Spleen (tissue), 11 donors: ENCODE data around the gene RSPO3. TPM values are rescaled to one million over a fixed set of nuclear protein-coding genes. Genes with fewer than 3 reads are reported as not detected.

Experiments
- DNase-seq: peaks from one replicate; pipeline ENCODE4 v3.0.0-alpha.2; 2020
- H3K27ac ChIP-seq, 8 donors: fragments of 200-600 bp; sonication (generic) in 7 of 8; 1 replicate in 4 of 8; 2 replicates in 4 of 8; pipeline versions ENCODE4 v1.5.0 to v1.8.0; 2016 to 2021; ENCODE audit warnings: inconsistent platforms in 4 of 8, mild to moderate bottlenecking in 4 of 8, moderate library complexity in 1 of 8
- H3K27me3 ChIP-seq, 7 donors: fragments of 200-600 bp; sonication (generic) in 6 of 7; replicated peaks in 1 of 7; 1 replicate in 4 of 7; 2 replicates in 3 of 7; pipeline versions ENCODE4 v1.5.0 to v1.8.0; 2016 to 2021; ENCODE audit warnings: inconsistent platforms in 3 of 7, mild to moderate bottlenecking in 1 of 7
- H3K36me3 ChIP-seq, 6 donors: fragments of 200-600 bp; sonication (generic) in 5 of 6; 1 replicate in 4 of 6; 2 replicates in 2 of 6; pipeline versions ENCODE4 v1.5.0 to v1.8.0; 2016 to 2021; ENCODE audit warnings: inconsistent platforms in 2 of 6
- H3K4me1 ChIP-seq, 6 donors: fragments of 200-600 bp; sonication (generic) in 5 of 6; 1 replicate in 3 of 6; 2 replicates in 3 of 6; pipeline versions ENCODE4 v1.5.0 to v1.8.0; 2016 to 2021; ENCODE audit warnings: inconsistent platforms in 3 of 6
- H3K4me3 ChIP-seq, 8 donors: fragments of 200-600 bp; sonication (generic) in 7 of 8; 1 replicate in 4 of 8; 2 replicates in 4 of 8; pipeline versions ENCODE4 v1.5.0 to v1.8.0; 2016 to 2021; ENCODE audit warnings: inconsistent platforms in 4 of 8, mild to moderate bottlenecking in 4 of 8, moderate library complexity in 2 of 8
- H3K9me3 ChIP-seq, 8 donors: fragments of 200-600 bp; sonication (generic) in 7 of 8; 1 replicate in 4 of 8; 2 replicates in 4 of 8; pipeline versions ENCODE4 v1.5.0 to v1.8.0; 2016 to 2021; ENCODE audit warnings: inconsistent platforms in 4 of 8
- CTCF ChIP-seq, 11 experiments: fragments of 200-600 bp in 7 of 11; fragments of 450-650 bp in 4 of 11; sonication (generic) in 4 of 11; IDR thresholded peaks in 8 of 11; conservative IDR thresholded peaks in 3 of 11; 1 replicate in 7 of 11; 2 replicates in 4 of 11; pipeline versions ENCODE4 v1.4.0 to v1.8.0; 2016 to 2021; ENCODE audit warnings: antibody characterized with exemption in 11 of 11, inconsistent platforms in 4 of 11, mild to moderate bottlenecking in 1 of 11
- POLR2A ChIP-seq, 3 donors: fragments of 450-650 bp; IDR thresholded peaks; one replicate each; pipeline ENCODE4 v1.5.1; 2017; ENCODE audit warnings: antibody characterized with exemption in 3 of 3, mild to moderate bottlenecking in 1 of 3
- POLR2AphosphoS5 ChIP-seq, 3 donors: sonication (generic); formaldehyde crosslinking; IDR thresholded peaks; one replicate each; pipeline ENCODE4 v1.5.1; 2017; ENCODE audit warnings: antibody characterized with exemption in 3 of 3
- WGBS, 5 donors: extraction: QIAGEN DNeasy Blood & Tissue Kit in 3 of 5; methylation state at CpG; one replicate each; pipeline versions ENCODE4 v1.1.5 to v1.1.7; 2013 to 2018; 5-methylcytosine and 5-hydroxymethylcytosine counted together
- intact Hi-C: fragments of 100-400 bp; cut with DNase I; formaldehyde crosslinking; loops from one replicate; pipeline ENCODE4 v1.15.0; 2023; ENCODE audit warnings: low total_unique reads
- polyA plus RNA-seq, 3 donors: library from polyadenylated mRNA; stranded (reverse); fragments of 200-250 nt; gene quantifications; one replicate each; pipeline ENCODE4 v1.2.1, GENCODE V29; 2013
- total RNA-seq, 7 donors: library from RNA; depleted of rRNA in 3 of 7; stranded (reverse); fragments of >200 nt in 3 of 7; fragmentation: NEBNext Ultra II Directional in 4 of 7; extraction: Animal tissue kit (Norgen Biotek cat#: 25700) in 4 of 7; gene quantifications; one replicate each; pipeline versions ENCODE4 v1.1.0 to v1.2.1, GENCODE V29; 2016 to 2021
- donor health status: healthy with polysubstance abuse.
- donor health status: DM: no; HTN: no; CAD: no; lungs with moderate emphysema.
- donor health status: DM: no; HTN: no; CAD: no.
- donor health status: Bipolar disorder and iron deficiency.
- donor health status: healthy.
- donor health status: DM: no; HTN: no; CAD: no.
- donor health status: DM: yes; HTN: yes; CAD: no.

The RSPO3 gene
- total and polyA plus RNA-seq, 10 donors: 0.65 to 8.2 (median 1.5) TPM; not detected in 1

GRCh38 chr6:127188744-127189143 is 70.3 kb downstream of the RSPO3 start:
- WGBS, 5 donors: 50 to 81% (median 76%) methylated on average over 1 of the region's 1 CpG
- Histone ChIP-seq H3K4me1 (peaks cover 0 to 14% (median 3%) of the 10 kb centered on the region in 6 donors), H3K27me3 (no peaks in the 10 kb centered on the region), H3K9me3 (no peaks in the 10 kb centered on the region), H3K36me3 (no peaks in the 10 kb centered on the region), H3K4me3 (no peak overlapping the region), H3K27ac (no peak overlapping the region)
- no peak for DNase-seq
- intact Hi-C loops: no loop called here
- TF ChIP-seq CTCF (IDR thresholded peaks at IDR 0.05 in 8 of 11, conservative IDR thresholded peaks at IDR 0.05 in 3 of 11) (no peak), POLR2AphosphoS5 (IDR thresholded peaks at IDR 0.05) (no peak), POLR2A (IDR thresholded peaks at IDR 0.05) (no peak)

GRCh38 chr6:127190552-127190951 is 72.1 kb downstream of the RSPO3 start:
- intact Hi-C loops: no loop called here
- no peak for TF ChIP-seq POLR2AphosphoS5 (IDR thresholded peaks at IDR 0.05)
- peak in 3 of 11 experiments; percentile 7 to 23 (median 12) for TF ChIP-seq CTCF (IDR thresholded peaks at IDR 0.05 in 8 of 11, conservative IDR thresholded peaks at IDR 0.05 in 3 of 11)
- Histone ChIP-seq H3K4me3 (no peak overlapping the region), H3K27me3 (no peaks in the 10 kb centered on the region), H3K9me3 (no peaks in the 10 kb centered on the region), H3K36me3 (no peaks in the 10 kb centered on the region), H3K4me1 (peaks cover 0 to 14% (median 3%) of the 10 kb centered on the region in 6 donors), H3K27ac (no peak overlapping the region)
- DNase-seq: no peak
- 29 to 38% (median 32%) methylated on average over 2 of the region's 2 CpGs for WGBS, 5 donors

GRCh38 chr6:127191716-127192115 is 73.2 kb downstream of the RSPO3 start:
- TF ChIP-seq POLR2A (IDR thresholded peaks at IDR 0.05) (no peak), POLR2AphosphoS5 (IDR thresholded peaks at IDR 0.05) (no peak), CTCF (IDR thresholded peaks at IDR 0.05 in 8 of 11, conservative IDR thresholded peaks at IDR 0.05 in 3 of 11) (no peak)
- peaks cover 0 to 14% (median 3%) of the 10 kb centered on the region in 6 donors for H3K4me1 ChIP-seq
- no peaks in the 10 kb centered on the region for H3K9me3 ChIP-seq
- no peaks in the 10 kb centered on the region for H3K36me3 ChIP-seq
- 57 to 69% (median 58%) methylated on average over 1 of the region's 1 CpG for WGBS, 5 donors
- peak overlapping the region in 2 of 8 donors; percentile 77 to 81 for H3K27ac ChIP-seq
- intact Hi-C loops: no loop called here
- H3K4me3 ChIP-seq: no peak overlapping the region
- H3K27me3 ChIP-seq: no peaks in the 10 kb centered on the region
- DNase-seq: no peak

- DNase-seq: no peak
- intact Hi-C loops: no loop called here
- TF ChIP-seq POLR2A (IDR thresholded peaks at IDR 0.05): no peak
- TF ChIP-seq POLR2AphosphoS5 (IDR thresholded peaks at IDR 0.05): no peak
- H3K27me3 ChIP-seq: no peaks in the 10 kb centered on the region
- H3K4me3 ChIP-seq: no peak overlapping the region
- no peaks in the 10 kb centered on the region for H3K9me3 ChIP-seq
- no peaks in the 10 kb centered on the region for H3K36me3 ChIP-seq
- H3K4me1 ChIP-seq: peaks cover 0 to 14% (median 3%) of the 10 kb centered on the region in 6 donors
- peak overlapping the region in 6 of 8 donors; percentile 9 to 81 (median 52) for H3K27ac ChIP-seq
- WGBS, 5 donors: 30 to 52% (median 39%) methylated on average over 3 of the region's 3 CpGs
Observed at GRCh38 chr6:127192911-127193541, 74.6 kb downstream of the RSPO3 start.
